HepG2 (cell line): ENCODE measurements around the gene GPC6.

Experiments
- ZNF354B ChIP-seq: sonication (generic); formaldehyde crosslinking; IDR thresholded peaks from 2 replicates; pipeline ENCODE4 v1.8.0; 2022; ENCODE audit warnings: mild to moderate bottlenecking, missing genetic modification reagents
- TF ChIP-seq, protein P1 (sequence below): sonication (generic); formaldehyde crosslinking; IDR thresholded peaks from 2 replicates; pipeline ENCODE4 v1.4.0; 2020; ENCODE audit warnings: low read depth, missing genetic modification reagents
- TF ChIP-seq, protein P2 (sequence below): sonication (generic); formaldehyde crosslinking; conservative IDR thresholded peaks from 2 replicates; pipeline ENCODE4 v1.4.0; 2020; ENCODE audit warnings: missing genetic modification reagents

DNA sequence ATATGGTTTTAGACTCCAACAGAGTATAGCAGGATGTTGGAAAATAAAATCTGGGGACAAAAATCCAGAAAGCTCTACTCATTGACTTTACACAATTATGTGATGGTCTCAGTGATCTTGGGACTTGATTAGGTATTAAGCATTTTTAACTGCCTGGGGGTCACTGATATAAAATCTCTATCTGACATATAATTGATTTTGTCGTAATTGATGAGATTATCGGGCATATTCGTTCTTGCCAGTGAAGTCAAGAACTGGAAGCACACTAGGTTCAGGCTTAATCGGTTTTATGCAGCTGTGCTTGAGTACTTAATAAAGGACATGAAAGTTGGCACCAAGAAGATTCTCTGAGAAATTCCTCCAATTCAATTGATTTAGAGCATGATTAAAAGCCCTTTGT is 862.1 kb downstream of the GPC6 start:
- TF ChIP-seq, protein P1, sequence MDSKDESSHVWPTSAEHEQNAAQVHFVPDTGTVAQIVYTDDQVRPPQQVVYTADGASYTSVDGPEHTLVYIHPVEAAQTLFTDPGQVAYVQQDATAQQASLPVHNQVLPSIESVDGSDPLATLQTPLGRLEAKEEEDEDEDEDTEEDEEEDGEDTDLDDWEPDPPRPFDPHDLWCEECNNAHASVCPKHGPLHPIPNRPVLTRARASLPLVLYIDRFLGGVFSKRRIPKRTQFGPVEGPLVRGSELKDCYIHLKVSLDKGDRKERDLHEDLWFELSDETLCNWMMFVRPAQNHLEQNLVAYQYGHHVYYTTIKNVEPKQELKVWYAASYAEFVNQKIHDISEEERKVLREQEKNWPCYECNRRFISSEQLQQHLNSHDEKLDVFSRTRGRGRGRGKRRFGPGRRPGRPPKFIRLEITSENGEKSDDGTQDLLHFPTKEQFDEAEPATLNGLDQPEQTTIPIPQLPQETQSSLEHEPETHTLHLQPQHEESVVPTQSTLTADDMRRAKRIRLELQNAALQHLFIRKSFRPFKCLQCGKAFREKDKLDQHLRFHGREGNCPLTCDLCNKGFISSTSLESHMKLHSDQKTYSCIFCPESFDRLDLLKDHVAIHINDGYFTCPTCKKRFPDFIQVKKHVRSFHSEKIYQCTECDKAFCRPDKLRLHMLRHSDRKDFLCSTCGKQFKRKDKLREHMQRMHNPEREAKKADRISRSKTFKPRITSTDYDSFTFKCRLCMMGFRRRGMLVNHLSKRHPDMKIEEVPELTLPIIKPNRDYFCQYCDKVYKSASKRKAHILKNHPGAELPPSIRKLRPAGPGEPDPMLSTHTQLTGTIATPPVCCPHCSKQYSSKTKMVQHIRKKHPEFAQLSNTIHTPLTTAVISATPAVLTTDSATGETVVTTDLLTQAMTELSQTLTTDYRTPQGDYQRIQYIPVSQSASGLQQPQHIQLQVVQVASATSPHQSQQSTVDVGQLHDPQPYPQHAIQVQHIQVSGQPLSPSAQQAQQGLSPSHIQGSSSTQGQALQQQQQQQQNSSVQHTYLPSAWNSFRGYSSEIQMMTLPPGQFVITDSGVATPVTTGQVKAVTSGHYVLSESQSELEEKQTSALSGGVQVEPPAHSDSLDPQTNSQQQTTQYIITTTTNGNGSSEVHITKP (CRISPR knock-in tag), result no peak
- TF ChIP-seq, protein P2, sequence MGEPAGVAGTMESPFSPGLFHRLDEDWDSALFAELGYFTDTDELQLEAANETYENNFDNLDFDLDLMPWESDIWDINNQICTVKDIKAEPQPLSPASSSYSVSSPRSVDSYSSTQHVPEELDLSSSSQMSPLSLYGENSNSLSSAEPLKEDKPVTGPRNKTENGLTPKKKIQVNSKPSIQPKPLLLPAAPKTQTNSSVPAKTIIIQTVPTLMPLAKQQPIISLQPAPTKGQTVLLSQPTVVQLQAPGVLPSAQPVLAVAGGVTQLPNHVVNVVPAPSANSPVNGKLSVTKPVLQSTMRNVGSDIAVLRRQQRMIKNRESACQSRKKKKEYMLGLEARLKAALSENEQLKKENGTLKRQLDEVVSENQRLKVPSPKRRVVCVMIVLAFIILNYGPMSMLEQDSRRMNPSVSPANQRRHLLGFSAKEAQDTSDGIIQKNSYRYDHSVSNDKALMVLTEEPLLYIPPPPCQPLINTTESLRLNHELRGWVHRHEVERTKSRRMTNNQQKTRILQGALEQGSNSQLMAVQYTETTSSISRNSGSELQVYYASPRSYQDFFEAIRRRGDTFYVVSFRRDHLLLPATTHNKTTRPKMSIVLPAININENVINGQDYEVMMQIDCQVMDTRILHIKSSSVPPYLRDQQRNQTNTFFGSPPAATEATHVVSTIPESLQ (CRISPR knock-in tag), result no peak
- TF ChIP-seq ZNF354B (CRISPR knock-in tag), result no peak
